ENCODE results near the gene TRPC4. TPM values are rescaled to one million over a fixed set of nuclear protein-coding genes. Genes with fewer than 3 reads are reported as not detected.

The TRPC4 gene
- polyA plus RNA-seq, 2 of the 4 experiments (the other 2 are of a cell fraction): 0.04 to 0.05 TPM

- Histone ChIP-seq H3K4me3 (no peak overlapping the region), H3K27ac (no peak overlapping the region), H3K4me2 (peak overlapping the region; percentile 25; the same call in 1 of the 3 replicates), H3K4me1 (peaks cover 26% of the 10 kb centered on the region), H3K9me3 (no peaks in the 10 kb centered on the region)
- TF ChIP-seq EP300 (IDR thresholded peaks at IDR 0.05) (no peak), REST (IDR thresholded peaks at IDR 0.05) (no peak)
- WGBS (ENCODE audit: missing lambda C conversion rate): 88% methylated on average over 1 of the region's 1 CpG
- ChIA-PET CTCF (interaction anchor here (1.4 kb wide), 1 partner anchor 13 kb away, joined by 3 read pairs; no protein-coding TSS in a partner anchor), POLR2A (no interaction called here)
- ATAC-seq (no peak), DNase-seq (ENCODE audit: low read depth in 1 of 2, low spot score in 1 of 2) (no peak), FAIRE-seq (no peak)
Observed at GRCh38 chr13:37616131-37616530, 253.4 kb downstream of the TRPC4 start.

- H3K4me1 ChIP-seq: peaks cover 26% of the 10 kb centered on the region
- FAIRE-seq: no peak
Observed at GRCh38 chr13:37615276-37615675, 254.3 kb downstream of the TRPC4 start.

GRCh38 chr13:37613638-37614037, 255.9 kb downstream of the TRPC4 start:
- Histone ChIP-seq H3K4me1 (peaks cover 23% of the 10 kb centered on the region), H3K4me3 (no peak overlapping the region), H3K4me2 (no peak overlapping the region), H3K27ac (no peak overlapping the region), H3K9me3 (no peaks in the 10 kb centered on the region)
- WGBS (ENCODE audit: missing lambda C conversion rate): 40% methylated on average over 2 of the region's 2 CpGs
- CTCF ChIA-PET: no interaction called here
- DNase-seq (ENCODE audit: low read depth in 1 of 2, low spot score in 1 of 2) (no peak), FAIRE-seq (no peak), ATAC-seq (no peak)
- TF ChIP-seq ZFP36 (IDR thresholded peaks at IDR 0.05; ENCODE audit: borderline replicate concordance, partially characterized antibody) (no peak), CHD4 (IDR thresholded peaks at IDR 0.05; ENCODE audit: borderline replicate concordance) (no peak), JUN (IDR thresholded peaks at IDR 0.05) (no peak), CHD2 (IDR thresholded peaks at IDR 0.05; ENCODE audit: low read length, partially characterized antibody) (no peak)
- POLR2A ChIA-PET: no interaction called here

More at GRCh38 chr13:37615276-37615675, 254.3 kb downstream of the TRPC4 start:
- TF ChIP-seq RNF2 (IDR thresholded peaks at IDR 0.05; ENCODE audit: borderline replicate concordance, low read depth) (no peak), ZSCAN20 (CRISPR knock-in tag; IDR thresholded peaks at IDR 0.05) (no peak), USF2 (IDR thresholded peaks at IDR 0.05) (no peak), ESRRA (IDR thresholded peaks at IDR 0.05; ENCODE audit: borderline replicate concordance, low read length) (no peak), TP53 (CRISPR knock-in tag; IDR thresholded peaks at IDR 0.05) (no peak), HOXB13 (CRISPR knock-in tag; IDR thresholded peaks at IDR 0.05; ENCODE audit: low read depth) (no peak), KDM5A (IDR thresholded peaks at IDR 0.05) (no peak), FOXS1 (CRISPR knock-in tag; IDR thresholded peaks at IDR 0.05) (no peak), PBX3 (IDR thresholded peaks at IDR 0.05) (no peak)
- Histone ChIP-seq H3K4me2 (no peak overlapping the region), H3K27ac (no peak overlapping the region), H3K4me3 (no peak overlapping the region), H3K9me3 (no peaks in the 10 kb centered on the region)
- DNase-seq (ENCODE audit: low read depth in 1 of 2, low spot score in 1 of 2) (no peak), ATAC-seq (no peak)
- ChIA-PET CTCF (no interaction called here), POLR2A (no interaction called here)
- WGBS (ENCODE audit: missing lambda C conversion rate): 53% methylated on average over 2 of the region's 2 CpGs

GRCh38 chr13:37613236-37613635, 256.3 kb downstream of the TRPC4 start:
- ChIA-PET CTCF (no interaction called here), POLR2A (no interaction called here)
- H3K9me3 ChIP-seq: no peaks in the 10 kb centered on the region
- H3K27ac ChIP-seq: no peak overlapping the region
- H3K4me1 ChIP-seq: peaks cover 22% of the 10 kb centered on the region
- H3K4me2 ChIP-seq: no peak overlapping the region
- H3K4me3 ChIP-seq: no peak overlapping the region
- ATAC-seq (no peak), DNase-seq (ENCODE audit: low read depth in 1 of 2, low spot score in 1 of 2) (no peak), FAIRE-seq (no peak)
- WGBS (ENCODE audit: missing lambda C conversion rate): 62% methylated on average over 3 of the region's 3 CpGs
- TF ChIP-seq ZFP36 (IDR thresholded peaks at IDR 0.05; ENCODE audit: borderline replicate concordance, partially characterized antibody): no peak
- no peak for TF ChIP-seq FOXS1 (CRISPR knock-in tag; IDR thresholded peaks at IDR 0.05)
- TF ChIP-seq RARB (CRISPR knock-in tag; IDR thresholded peaks at IDR 0.05): no peak
- no peak for TF ChIP-seq NR3C1 (IDR thresholded peaks at IDR 0.05)
- TF ChIP-seq BHLHE40 (IDR thresholded peaks at IDR 0.05; ENCODE audit: low read depth, low read length): no peak
- no peak for TF ChIP-seq CTCF (IDR thresholded peaks at IDR 0.05)
- no peak for TF ChIP-seq CEBPB (IDR thresholded peaks at IDR 0.05)
- TF ChIP-seq HES2 (IDR thresholded peaks at IDR 0.05): no peak
- TF ChIP-seq KDM1A (IDR thresholded peaks at IDR 0.05; ENCODE audit: low read depth): no peak
- TF ChIP-seq ELK1 (IDR thresholded peaks at IDR 0.05; ENCODE audit: low read depth, low read length): no peak
- no peak for TF ChIP-seq ZSCAN20 (CRISPR knock-in tag; IDR thresholded peaks at IDR 0.05)

Data from A549 (cell line).